Transverse colon (tissue), 4 donors: ENCODE data around the gene HSPA1A.

Source experiments
- POLR2AphosphoS5 ChIP-seq, 3 donors: sonication (generic); formaldehyde crosslinking; IDR thresholded peaks; one replicate each; pipeline ENCODE4 v1.6.1; 2016; ENCODE audit warnings: antibody characterized with exemption in 3 of 3
- TF ChIP-seq, protein P1 (sequence below), 5 experiments: fragments of 200-600 bp in 3 of 5; fragments of 450-650 bp in 2 of 5; sonication (generic) in 3 of 5; IDR thresholded peaks; 1 replicate in 2 of 5; 2 replicates in 3 of 5; pipeline ENCODE4 v1.5.1; 2016 to 2017; ENCODE audit warnings: antibody characterized with exemption in 5 of 5, inconsistent platforms in 3 of 5, mild to moderate bottlenecking in 2 of 5, moderate library complexity in 1 of 5

- TF ChIP-seq, protein P1, sequence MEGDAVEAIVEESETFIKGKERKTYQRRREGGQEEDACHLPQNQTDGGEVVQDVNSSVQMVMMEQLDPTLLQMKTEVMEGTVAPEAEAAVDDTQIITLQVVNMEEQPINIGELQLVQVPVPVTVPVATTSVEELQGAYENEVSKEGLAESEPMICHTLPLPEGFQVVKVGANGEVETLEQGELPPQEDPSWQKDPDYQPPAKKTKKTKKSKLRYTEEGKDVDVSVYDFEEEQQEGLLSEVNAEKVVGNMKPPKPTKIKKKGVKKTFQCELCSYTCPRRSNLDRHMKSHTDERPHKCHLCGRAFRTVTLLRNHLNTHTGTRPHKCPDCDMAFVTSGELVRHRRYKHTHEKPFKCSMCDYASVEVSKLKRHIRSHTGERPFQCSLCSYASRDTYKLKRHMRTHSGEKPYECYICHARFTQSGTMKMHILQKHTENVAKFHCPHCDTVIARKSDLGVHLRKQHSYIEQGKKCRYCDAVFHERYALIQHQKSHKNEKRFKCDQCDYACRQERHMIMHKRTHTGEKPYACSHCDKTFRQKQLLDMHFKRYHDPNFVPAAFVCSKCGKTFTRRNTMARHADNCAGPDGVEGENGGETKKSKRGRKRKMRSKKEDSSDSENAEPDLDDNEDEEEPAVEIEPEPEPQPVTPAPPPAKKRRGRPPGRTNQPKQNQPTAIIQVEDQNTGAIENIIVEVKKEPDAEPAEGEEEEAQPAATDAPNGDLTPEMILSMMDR (IDR thresholded peaks at IDR 0.05), result no peak
- no peak for TF ChIP-seq POLR2AphosphoS5 (IDR thresholded peaks at IDR 0.05)
Measured at GRCh38 chr6:31792090-31792374, 23.3 kb upstream of the HSPA1A start.
